GM12891 (cell line): Measurements from ENCODE around the gene GCSAM.

Experiments
- DNase-seq: peaks from one replicate; pipeline ENCODE4 v3.0.0; 2011; ENCODE audit warnings: low spot score; ENCODE audit not compliant: insufficient read length
- FAIRE-seq: peaks from 2 replicates; lab custom pipeline; 2011; peaks lifted over from hg19 to GRCh38; lab: Jason Lieb, UNC
- PAX5 ChIP-seq: IDR thresholded peaks from 2 replicates; pipeline ENCODE4 v1.6.1; 2011; ENCODE audit warnings: low read length, moderate library complexity, mild to moderate bottlenecking; ENCODE audit not compliant: insufficient read depth, severe bottlenecking
- POLR2A ChIP-seq: IDR thresholded peaks from 2 replicates; pipeline ENCODE4 v1.6.1; 2011; ENCODE audit warnings: low read depth, low read length, control low read depth
- POLR2AphosphoS5 ChIP-seq: IDR thresholded peaks from 2 replicates; pipeline ENCODE4 v1.6.1; 2011; ENCODE audit warnings: low read depth, low read length, control low read depth
- POU2F2 ChIP-seq: IDR thresholded peaks from 2 replicates; pipeline ENCODE4 v1.6.1; 2011; ENCODE audit warnings: low read depth, mild to moderate bottlenecking, control low read depth, low read length, moderate library complexity
- SPI1 ChIP-seq: IDR thresholded peaks from 2 replicates; pipeline ENCODE4 v1.6.1; 2011; ENCODE audit warnings: low read depth, low read length, control low read depth
- TAF1 ChIP-seq: IDR thresholded peaks from 2 replicates; pipeline ENCODE4 v1.6.1; 2011; ENCODE audit warnings: low read depth, low read length, control low read depth

The GCSAM gene

DNA sequence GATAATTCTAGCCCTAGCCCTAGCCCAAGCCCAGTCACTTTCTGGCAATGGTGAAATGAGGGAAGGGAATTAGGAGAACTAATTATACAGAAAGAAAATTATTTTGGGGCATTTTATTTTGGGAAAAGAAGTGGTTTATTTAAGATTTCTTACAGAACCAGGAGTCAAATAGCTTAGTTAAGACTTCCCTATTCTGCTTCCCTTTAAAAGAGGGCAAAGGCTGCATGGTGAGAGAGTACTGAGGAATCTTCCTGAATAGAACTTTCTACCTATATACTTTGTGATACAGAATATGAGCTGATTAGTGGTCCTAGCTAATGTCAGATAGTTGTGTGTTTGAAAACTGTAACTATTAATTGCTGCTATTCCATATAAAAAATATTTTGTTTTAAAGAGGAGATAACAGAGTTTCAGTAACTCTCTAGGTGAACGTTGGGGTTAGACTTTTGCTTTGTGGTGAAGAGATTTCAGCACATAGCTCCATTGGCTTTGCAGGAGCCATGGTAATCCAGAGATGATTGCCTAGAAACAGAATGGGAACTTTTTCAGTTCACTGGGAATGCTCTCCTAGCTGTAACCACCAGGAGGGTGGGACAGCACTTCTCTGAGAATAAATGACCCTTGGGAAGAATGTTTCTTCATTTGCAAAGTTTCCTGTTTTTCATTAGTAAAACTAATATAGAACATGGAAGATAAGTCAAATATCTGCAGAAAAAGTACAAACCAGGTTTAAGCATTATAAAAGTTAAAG, 5.3 kb upstream of the GCSAM start:
- FAIRE-seq (no peak), DNase-seq (no peak)
- TF ChIP-seq POLR2A, result no peak
- TF ChIP-seq POLR2AphosphoS5, result no peak
- TF ChIP-seq PAX5, result no peak
- TF ChIP-seq TAF1, result no peak
- TF ChIP-seq POU2F2, result no peak
- no peak for TF ChIP-seq SPI1

DNA sequence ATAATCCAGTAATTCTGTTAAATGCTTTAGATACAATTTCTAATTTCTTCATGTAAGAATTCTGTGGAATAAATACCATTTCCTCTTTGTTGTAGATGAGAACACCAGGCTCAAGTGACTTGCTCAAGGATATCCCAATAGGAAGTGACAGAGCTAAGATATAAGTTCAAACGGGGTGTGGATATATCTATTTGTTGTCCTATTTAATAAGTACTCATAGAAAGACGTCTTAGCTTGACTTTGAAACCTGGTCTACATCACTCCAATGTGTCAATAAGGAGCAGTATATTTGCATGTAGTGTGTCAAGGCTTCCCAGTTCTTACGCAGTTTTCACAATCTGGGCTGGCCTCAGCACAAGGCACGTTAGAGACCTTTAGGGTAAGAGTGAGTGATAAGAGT, 4.7 kb upstream of the GCSAM start:
- FAIRE-seq (peak; percentile 81), DNase-seq (no peak)
- TF ChIP-seq POLR2A (no peak), POLR2AphosphoS5 (no peak), POU2F2 (no peak), PAX5 (no peak), SPI1 (no peak), TAF1 (no peak)

DNA sequence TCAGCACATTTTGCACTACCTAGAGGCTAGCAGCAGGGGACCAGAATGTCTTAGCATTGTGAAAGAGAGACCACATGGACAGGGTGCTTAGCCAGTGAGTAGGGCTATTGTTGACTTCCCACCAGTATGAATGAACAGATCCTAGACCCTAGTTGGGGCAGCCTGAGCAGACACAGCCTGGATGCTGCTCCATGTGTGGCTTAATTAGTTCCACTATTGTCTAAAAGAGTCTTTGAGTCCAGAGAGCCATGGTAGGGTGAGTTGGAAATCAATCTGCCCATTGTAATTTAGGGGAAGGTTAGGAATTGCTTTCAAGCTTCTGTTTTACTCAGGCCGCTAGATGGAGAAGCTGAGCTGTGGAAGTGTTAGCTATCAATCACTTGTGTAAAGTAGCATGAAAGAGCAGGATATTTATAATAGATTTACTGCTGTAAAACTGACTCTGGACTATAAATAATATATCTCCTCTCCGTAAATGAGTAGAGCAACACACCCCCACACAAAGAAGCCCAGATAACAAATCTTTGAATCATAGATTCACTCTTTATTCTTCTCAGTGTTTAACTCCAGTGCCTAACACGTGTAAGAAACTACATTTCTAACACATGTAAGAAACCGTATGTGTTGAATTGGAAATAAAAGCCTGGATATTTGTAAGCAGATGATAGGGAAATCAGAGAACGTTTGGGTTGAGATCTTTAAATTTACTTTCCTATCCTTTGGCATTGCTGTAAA, 4.1 kb upstream of the GCSAM start:
- TF ChIP-seq POLR2A (peak; percentile 51), PAX5 (no peak), SPI1 (no peak), POU2F2 (peak; percentile 16; the same call in 1 of the 2 replicates), TAF1 (no peak), POLR2AphosphoS5 (peak; percentile 56; the same call in 1 of the 2 replicates)

DNA sequence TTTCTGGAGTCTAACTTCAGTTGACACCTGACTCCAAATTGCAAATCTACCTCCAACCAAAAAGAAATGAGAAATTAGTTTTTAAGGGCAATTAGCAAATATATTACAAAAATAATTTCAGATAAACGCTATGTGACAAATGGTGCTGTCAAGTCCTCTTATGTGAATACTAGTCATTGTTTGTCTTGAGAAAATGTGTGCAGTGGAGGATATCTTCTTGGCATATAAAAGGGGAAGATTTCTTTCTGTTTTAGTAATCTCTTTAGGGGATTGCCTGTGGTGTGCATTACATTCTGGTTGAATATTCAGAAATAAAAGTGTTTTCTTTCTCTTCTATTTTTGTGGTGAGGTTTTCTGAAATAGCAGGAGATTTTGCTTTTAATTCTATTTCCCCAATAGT, 3.0 kb upstream of the GCSAM start:
- TF ChIP-seq SPI1, result no peak
- no peak for TF ChIP-seq POLR2AphosphoS5
- no peak for TF ChIP-seq POU2F2
- peak; percentile 67 for FAIRE-seq
- DNase-seq, result no peak

More for the DNA sequence above, 4.1 kb upstream of the GCSAM start:
- FAIRE-seq, result peak; percentile 84
- no peak for DNase-seq

DNA sequence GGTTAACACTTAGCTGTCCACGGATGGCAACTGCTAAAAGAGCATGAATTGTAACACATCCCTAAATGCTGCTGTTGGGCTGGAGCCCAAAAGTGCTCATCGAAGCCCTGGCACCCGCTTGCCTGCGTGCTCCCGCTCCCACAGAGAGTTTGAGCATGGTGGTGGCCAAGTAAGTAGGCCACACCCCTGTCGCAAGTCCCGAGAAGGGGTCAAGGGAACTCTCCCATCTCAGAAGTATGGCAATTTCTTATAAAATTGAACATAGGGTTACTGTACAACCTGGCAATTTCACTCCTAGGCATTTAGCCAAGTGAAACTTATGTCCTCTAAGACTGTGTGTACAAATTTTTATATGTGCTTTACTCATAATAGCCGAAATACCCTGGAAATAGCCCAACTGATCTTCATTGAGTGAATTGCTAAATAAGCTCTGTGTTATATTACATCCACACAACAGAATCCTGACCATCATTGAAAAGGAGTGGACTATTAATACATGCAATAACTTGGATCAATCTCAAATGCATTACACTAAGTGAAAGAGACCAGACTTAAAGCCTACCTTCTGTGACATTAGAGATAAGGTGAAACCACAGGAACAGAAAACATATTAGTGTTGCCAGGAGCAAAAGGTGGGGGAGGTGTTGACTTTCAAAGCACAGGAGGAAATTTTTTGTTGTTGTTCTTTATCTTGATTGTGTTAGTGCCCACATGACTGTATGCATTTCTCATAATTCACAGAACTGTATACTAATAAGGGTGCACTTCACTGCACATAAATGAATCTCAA, 1.5 kb upstream of the GCSAM start:
- FAIRE-seq (peak; percentile 82), DNase-seq (no peak)
- TF ChIP-seq POLR2A (peak; percentile 14), POU2F2 (no peak)

DNA sequence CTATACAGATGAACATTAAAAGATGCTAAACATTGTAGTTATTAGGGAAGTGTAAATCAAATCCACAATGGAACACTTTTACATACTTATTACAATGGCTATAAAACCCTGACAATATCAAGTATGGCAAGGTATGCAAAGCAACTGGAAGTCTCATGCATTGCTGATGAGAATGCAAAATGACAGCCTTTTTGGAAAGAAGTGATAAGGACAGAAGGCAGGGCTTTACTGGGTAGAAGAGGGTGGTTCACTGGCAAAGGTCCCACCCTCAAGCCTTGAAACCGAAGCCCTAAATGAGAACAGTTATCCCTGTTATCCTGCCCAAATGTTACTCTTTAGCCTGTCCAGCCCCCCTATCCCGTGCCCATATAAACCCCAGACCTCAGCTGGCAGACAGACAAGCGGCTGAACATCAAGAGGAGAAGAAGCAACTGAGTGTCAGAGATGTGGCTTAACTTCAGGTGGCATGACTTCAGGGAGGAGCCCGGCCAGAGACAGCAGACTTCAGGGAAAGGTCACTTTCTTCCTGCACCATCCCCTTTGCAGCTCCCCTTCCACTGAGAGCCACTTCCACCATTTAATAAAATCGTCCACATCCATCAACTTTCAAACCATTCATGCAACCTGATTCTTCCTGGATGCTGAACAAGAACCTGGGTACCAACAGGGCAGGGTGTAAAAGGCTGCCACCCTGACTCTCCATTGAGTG, 732 bp upstream of the GCSAM start:
- no peak for DNase-seq
- no peak for FAIRE-seq
- TF ChIP-seq SPI1, result no peak
- no peak for TF ChIP-seq PAX5
- peak; percentile 32; the same call in 1 of the 2 replicates for TF ChIP-seq TAF1
- TF ChIP-seq POLR2AphosphoS5, result no peak; the same call in 1 of the 2 replicates
- TF ChIP-seq POU2F2, result peak; percentile 44; the same call in 1 of the 2 replicates

DNA sequence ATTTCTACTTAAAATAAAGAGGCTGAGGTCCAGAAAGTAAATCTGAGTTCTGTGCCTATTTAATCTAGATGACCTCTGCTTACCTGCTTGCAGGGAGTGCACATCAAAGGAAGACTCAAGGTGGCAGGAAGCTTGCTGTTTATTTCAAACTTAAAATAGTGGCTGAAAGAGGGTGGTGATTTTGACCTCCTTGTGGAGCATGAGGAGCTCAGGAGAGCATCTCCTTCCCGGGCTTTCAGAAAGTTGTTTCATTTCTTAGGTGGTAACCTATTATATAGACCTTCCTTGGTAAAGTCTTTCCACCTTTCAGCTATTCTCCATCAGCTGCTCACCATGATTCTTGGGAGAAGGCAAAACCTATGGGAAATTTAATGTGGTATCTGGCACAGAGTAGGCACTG, 494 bp downstream of the GCSAM start:
- FAIRE-seq, result no peak
- DNase-seq, result no peak
- TF ChIP-seq POLR2AphosphoS5 (no peak), POLR2A (no peak), TAF1 (no peak), PAX5 (no peak), POU2F2 (no peak), SPI1 (no peak)

DNA sequence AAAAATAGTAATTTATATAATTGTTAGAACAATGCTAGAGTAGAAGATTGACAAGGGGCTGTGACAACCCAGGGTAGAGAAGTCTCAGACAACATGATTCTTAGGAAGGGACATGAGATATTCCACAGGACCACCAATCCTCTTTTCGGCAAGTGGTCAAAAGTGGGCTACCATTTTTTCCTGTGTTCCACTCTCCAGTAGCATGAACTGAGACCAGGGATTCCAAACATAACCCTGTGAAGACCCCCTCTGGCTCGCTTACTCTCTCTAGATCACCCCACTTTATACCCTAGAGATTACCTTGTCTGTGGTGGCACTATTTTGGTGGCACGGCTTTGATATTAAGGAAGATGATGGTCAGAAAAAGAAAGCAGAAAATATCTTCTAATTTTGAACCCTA, 960 bp downstream of the GCSAM start:
- TF ChIP-seq TAF1 (no peak), SPI1 (no peak), POU2F2 (no peak), PAX5 (no peak), POLR2A (peak; percentile 77; the same call in 1 of the 2 replicates), POLR2AphosphoS5 (peak; percentile 72; the same call in 1 of the 2 replicates)
- peak; percentile 38 for FAIRE-seq
- DNase-seq, result no peak

DNA sequence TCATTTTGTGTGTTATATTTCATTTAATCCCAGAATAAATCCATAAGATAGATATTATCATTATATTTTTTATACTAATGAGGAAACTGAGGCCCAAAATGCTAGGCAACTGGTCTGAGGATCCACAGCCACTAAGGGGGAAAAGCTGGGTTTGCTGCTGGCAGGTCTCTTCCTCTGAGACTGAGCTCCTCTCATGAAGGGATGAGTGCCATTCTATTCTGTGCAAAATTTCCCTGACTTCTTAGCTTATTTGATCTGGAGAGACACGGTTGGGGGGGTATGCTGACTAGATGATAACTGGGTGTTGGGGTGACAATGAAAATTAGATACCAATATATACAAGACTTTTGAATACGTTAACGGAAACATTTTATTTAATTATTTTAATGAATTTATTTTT, 1.9 kb downstream of the GCSAM start:
- DNase-seq (no peak), FAIRE-seq (no peak)
- TF ChIP-seq POLR2AphosphoS5 (no peak), TAF1 (no peak), SPI1 (no peak), POLR2A (no peak; the same call in 1 of the 2 replicates), POU2F2 (no peak), PAX5 (no peak)
